Endothelial cell of umbilical vein (primary cell): Measurements from ENCODE around the gene MT1B.

ENCODE experiments used
- CTCF ChIP-seq, 2 donors: IDR thresholded peaks; 1 replicate in 1 of 2; 2 replicates in 1 of 2; pipeline ENCODE4 v1.5.1; 2011; ENCODE audit warnings: low read length in 2 of 2, mild to moderate bottlenecking in 2 of 2, moderate library complexity in 2 of 2, control low read depth in 1 of 2, inconsistent platforms in 1 of 2, low read depth in 1 of 2; ENCODE audit not compliant: insufficient read depth in 1 of 2; ENCODE audit errors: extremely low read depth in 1 of 2
- EZH2 ChIP-seq: IDR thresholded peaks from 2 replicates; pipeline ENCODE4 v1.6.1; 2012; ENCODE audit warnings: borderline replicate concordance, low read depth, mild to moderate bottlenecking, moderate library complexity, low read length, inconsistent platforms; ENCODE audit not compliant: severe bottlenecking
- FOS ChIP-seq: IDR thresholded peaks from 2 replicates; pipeline ENCODE4 v1.6.1; 2011; ENCODE audit warnings: mild to moderate bottlenecking, low read length, moderate library complexity, borderline replicate concordance; ENCODE audit not compliant: insufficient read depth
- MYC ChIP-seq: IDR thresholded peaks from one replicate; pipeline ENCODE4 v1.6.1; 2011; ENCODE audit warnings: mild to moderate bottlenecking, low read depth, low read length
- POLR2A ChIP-seq: IDR thresholded peaks from 2 replicates; pipeline ENCODE4 v1.6.1; 2012; ENCODE audit warnings: low read depth, mild to moderate bottlenecking, control low read depth, low read length
- POLR2AphosphoS5 ChIP-seq: IDR thresholded peaks from 2 replicates; pipeline ENCODE4 v1.6.1; 2012; ENCODE audit warnings: low read depth, mild to moderate bottlenecking, control low read depth, low read length, moderate library complexity; ENCODE audit not compliant: insufficient read depth

- TF ChIP-seq FOS (no peak), CTCF (IDR thresholded peaks at IDR 0.05; ENCODE audit: extremely low read depth in 1 of 2, insufficient read depth in 1 of 2, low read depth in 1 of 2, low read length in 2 of 2) (no peak), POLR2A (no peak), EZH2 (no peak), MYC (no peak), POLR2AphosphoS5 (no peak)
Observed at GRCh38 chr16:56604966-56605365, 46.7 kb upstream of the MT1B start.
